ENCODE results near the gene RAPGEF5. TPM values are rescaled to one million over a fixed set of nuclear protein-coding genes. Genes with fewer than 3 reads are reported as not detected.

The RAPGEF5 gene
- total RNA-seq, 1 donor from 2014 or later: 9.9 TPM

- no peak overlapping the region for H3K4me3 Mint-ChIP-seq (ENCODE audit: low read depth)
- no peak for TF ChIP-seq CTCF (IDR thresholded peaks at IDR 0.05; ENCODE audit: unreplicated experiment)
- peaks cover 15% of the 10 kb centered on the region for H3K4me1 Mint-ChIP-seq (ENCODE audit: low read depth)
- H3K36me3 Mint-ChIP-seq (ENCODE audit: insufficient read depth): no peaks in the 10 kb centered on the region
- no peak overlapping the region for H3K27ac Mint-ChIP-seq
- H3K27me3 Mint-ChIP-seq: peaks cover 10% of the 10 kb centered on the region
- no peak for DNase-seq (ENCODE audit: low spot score, unreplicated experiment)
- H3K9me3 Mint-ChIP-seq (ENCODE audit: low read depth): no peaks in the 10 kb centered on the region
Observed at GRCh38 chr7:22378199-22378980, 21.4 kb upstream of the RAPGEF5 start.

DNA sequence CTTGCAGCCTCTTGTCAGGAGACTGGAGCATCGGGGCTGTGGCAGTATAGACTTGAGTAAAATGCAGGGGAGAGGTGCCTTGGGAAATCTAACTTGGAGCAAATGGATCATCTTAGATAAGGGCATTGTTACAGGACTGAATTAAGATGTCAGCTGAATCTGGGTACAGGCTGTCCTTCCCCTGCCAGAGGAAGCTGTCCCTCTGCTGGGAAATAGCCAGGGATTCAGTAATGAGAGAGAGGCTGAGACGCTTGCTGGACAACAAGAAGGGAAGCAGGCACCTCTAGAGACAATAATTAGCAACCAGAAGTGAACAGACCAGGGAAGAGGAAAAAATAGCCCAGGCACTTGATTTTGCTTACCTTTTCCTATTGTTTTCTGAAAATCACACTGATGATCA, 20.7 kb upstream of the RAPGEF5 start:
- DNase-seq (ENCODE audit: low spot score, unreplicated experiment): no peak
- no peak for TF ChIP-seq CTCF (IDR thresholded peaks at IDR 0.05; ENCODE audit: unreplicated experiment)
- Mint-ChIP-seq H3K4me3 (ENCODE audit: low read depth) (no peak overlapping the region), H3K9me3 (ENCODE audit: low read depth) (no peaks in the 10 kb centered on the region), H3K27me3 (peaks cover 10% of the 10 kb centered on the region), H3K4me1 (ENCODE audit: low read depth) (peaks cover 22% of the 10 kb centered on the region), H3K36me3 (ENCODE audit: insufficient read depth) (no peaks in the 10 kb centered on the region), H3K27ac (no peak overlapping the region)

DNA sequence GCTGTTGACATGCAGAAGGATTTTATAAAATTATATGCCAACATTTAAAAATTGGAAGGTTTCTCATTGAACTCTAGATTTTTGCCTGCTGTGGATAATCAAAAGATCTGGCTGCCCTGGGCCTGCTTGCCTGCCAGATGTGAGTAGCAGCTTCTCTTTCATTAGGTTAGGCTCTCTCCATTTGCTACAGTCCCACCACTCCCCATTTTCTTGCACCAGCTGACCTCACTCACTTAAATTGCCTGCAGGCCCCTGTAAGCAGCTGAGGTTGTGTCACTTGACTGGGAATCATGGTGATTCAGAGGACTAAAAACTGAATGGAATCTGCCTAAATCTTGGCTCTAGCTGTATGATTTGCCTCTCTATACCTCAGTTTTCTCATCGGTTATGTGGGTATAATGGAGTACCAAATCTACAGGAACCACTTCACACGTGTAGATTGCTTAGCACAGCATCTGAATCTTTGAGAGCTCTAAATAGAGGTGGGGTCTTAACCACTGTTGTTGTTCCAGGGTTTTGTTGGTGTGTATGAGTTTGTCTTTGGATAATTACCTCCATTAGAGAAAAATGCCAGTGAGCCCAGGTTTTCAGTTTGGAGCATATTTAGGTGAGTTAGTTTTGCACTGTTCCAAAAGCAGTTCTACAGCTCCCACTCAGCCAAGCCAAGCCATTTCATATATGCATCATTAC, 18.6 kb upstream of the RAPGEF5 start:
- no peak overlapping the region for H3K27ac Mint-ChIP-seq
- H3K9me3 Mint-ChIP-seq (ENCODE audit: low read depth): no peaks in the 10 kb centered on the region
- H3K36me3 Mint-ChIP-seq (ENCODE audit: insufficient read depth): no peaks in the 10 kb centered on the region
- TF ChIP-seq CTCF (IDR thresholded peaks at IDR 0.05; ENCODE audit: unreplicated experiment): no peak
- H3K27me3 Mint-ChIP-seq: peaks cover 7% of the 10 kb centered on the region
- no peak overlapping the region for H3K4me3 Mint-ChIP-seq (ENCODE audit: low read depth)
- no peak for DNase-seq (ENCODE audit: low spot score, unreplicated experiment)
- peaks cover 28% of the 10 kb centered on the region for H3K4me1 Mint-ChIP-seq (ENCODE audit: low read depth)

GRCh38 chr7:22373911-22374310, 17.0 kb upstream of the RAPGEF5 start:
- Mint-ChIP-seq H3K4me1 (ENCODE audit: low read depth) (peaks cover 27% of the 10 kb centered on the region), H3K27me3 (peaks cover 8% of the 10 kb centered on the region), H3K27ac (no peak overlapping the region), H3K9me3 (ENCODE audit: low read depth) (no peaks in the 10 kb centered on the region), H3K36me3 (ENCODE audit: insufficient read depth) (no peaks in the 10 kb centered on the region), H3K4me3 (ENCODE audit: low read depth) (no peak overlapping the region)
- no peak for DNase-seq (ENCODE audit: low spot score, unreplicated experiment)
- TF ChIP-seq CTCF (IDR thresholded peaks at IDR 0.05; ENCODE audit: unreplicated experiment): no peak

DNA sequence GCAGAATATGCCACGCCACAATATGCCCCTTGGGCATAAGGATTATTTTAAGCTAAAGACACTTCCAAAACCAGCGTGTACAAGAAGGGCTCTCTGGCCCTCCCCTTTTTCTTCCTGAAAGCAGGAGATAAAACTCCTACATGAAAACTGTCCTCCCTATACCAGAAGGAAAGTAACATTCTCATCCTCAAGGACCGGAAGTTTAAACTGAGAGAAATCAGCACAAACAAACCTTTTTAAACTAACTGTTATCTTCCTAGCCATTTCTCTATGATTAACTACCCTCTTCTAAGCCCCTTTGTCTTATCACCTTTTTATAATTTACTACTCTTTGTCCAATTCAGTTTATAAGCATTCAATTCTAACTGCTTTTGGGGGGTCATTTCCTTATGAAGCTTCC, 16.4 kb upstream of the RAPGEF5 start:
- Mint-ChIP-seq H3K4me3 (ENCODE audit: low read depth) (no peak overlapping the region), H3K9me3 (ENCODE audit: low read depth) (no peaks in the 10 kb centered on the region), H3K27ac (no peak overlapping the region), H3K4me1 (ENCODE audit: low read depth) (peaks cover 27% of the 10 kb centered on the region), H3K36me3 (ENCODE audit: insufficient read depth) (no peaks in the 10 kb centered on the region), H3K27me3 (peaks cover 8% of the 10 kb centered on the region)
- TF ChIP-seq CTCF (IDR thresholded peaks at IDR 0.05; ENCODE audit: unreplicated experiment): no peak
- DNase-seq (ENCODE audit: low spot score, unreplicated experiment): no peak

Measured in progenitor cell of endocrine pancreas (in vitro differentiated cells).